Uterus (tissue), 2 donors: ENCODE measurements around the gene GPR151.

Experiments used
- CTCF ChIP-seq, 4 experiments: fragments of 200-600 bp in 2 of 4; fragments of 450-650 bp in 2 of 4; sonication (generic) in 2 of 4; IDR thresholded peaks; one replicate each; pipeline ENCODE4 v1.5.1; 2016 to 2019; ENCODE audit warnings: antibody characterized with exemption in 4 of 4, mild to moderate bottlenecking in 2 of 4, moderate library complexity in 1 of 4
- POLR2A ChIP-seq, 2 donors: fragments of 450-650 bp; IDR thresholded peaks; one replicate each; pipeline ENCODE4 v1.6.1; 2016; ENCODE audit warnings: antibody characterized with exemption in 2 of 2, mild to moderate bottlenecking in 1 of 2, moderate library complexity in 1 of 2

DNA sequence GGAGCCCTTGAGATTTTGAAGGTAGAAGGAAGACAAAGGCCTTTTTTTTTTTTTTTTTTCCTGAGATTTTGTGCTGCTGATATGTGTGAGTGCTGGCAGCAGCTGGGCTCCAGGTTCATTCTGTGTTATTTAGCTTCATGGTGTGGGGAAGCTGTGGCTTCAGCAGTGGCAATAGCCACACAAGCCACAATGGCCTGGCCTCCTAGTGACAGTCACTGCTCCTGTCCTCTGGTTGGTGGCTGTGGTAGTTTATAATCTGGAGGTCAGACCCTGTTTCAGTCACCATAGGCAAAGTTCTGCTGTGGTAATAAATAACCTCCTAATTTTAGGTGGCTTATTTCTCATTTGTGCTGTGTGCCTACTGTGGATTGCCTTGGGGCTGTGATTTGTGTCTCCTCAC is 28.2 kb upstream of the GPR151 start:
- no peak for TF ChIP-seq CTCF (IDR thresholded peaks at IDR 0.05)
- no peak for TF ChIP-seq POLR2A (IDR thresholded peaks at IDR 0.05)
